Sigmoid colon (tissue), 7 donors: Measurements from ENCODE around the gene PARP3. TPM values are rescaled to one million over a fixed set of nuclear protein-coding genes. Genes with fewer than 3 reads are reported as not detected.

Source experiments
- DNase-seq: peaks from one replicate; pipeline ENCODE4 v3.0.0-alpha.2; 2019
- H3K27ac ChIP-seq, 4 donors: fragments of 200-600 bp; sonication (generic); one replicate each; pipeline ENCODE4 v1.5.1; 2016 to 2019; ENCODE audit warnings: mild to moderate bottlenecking in 1 of 4
- H3K27me3 ChIP-seq, 3 donors: fragments of 200-600 bp; sonication (generic); one replicate each; pipeline ENCODE4 v1.5.1; 2019; ENCODE audit warnings: mild to moderate bottlenecking in 1 of 3
- H3K36me3 ChIP-seq, 4 donors: fragments of 200-600 bp; sonication (generic); one replicate each; pipeline ENCODE4 v1.5.1; 2016 to 2019
- H3K4me1 ChIP-seq, 4 donors: fragments of 200-600 bp; sonication (generic); one replicate each; pipeline ENCODE4 v1.5.1; 2017 to 2019
- H3K4me3 ChIP-seq, 4 donors: fragments of 200-600 bp; sonication (generic); one replicate each; pipeline ENCODE4 v1.5.1; 2017 to 2019; ENCODE audit warnings: mild to moderate bottlenecking in 2 of 4, moderate library complexity in 1 of 4
- H3K9me3 ChIP-seq, 4 donors: fragments of 200-600 bp in 3 of 4; sonication (generic) in 3 of 4; one replicate each; pipeline versions ENCODE4 v1.5.1 to v1.6.1; 2013 to 2019
- CTCF ChIP-seq, 4 experiments: fragments of 450-650 bp in 3 of 4; fragments of 200-600 bp in 1 of 4; IDR thresholded peaks; one replicate each; pipeline ENCODE4 v1.5.1; 2016 to 2019; ENCODE audit warnings: antibody characterized with exemption in 4 of 4, mild to moderate bottlenecking in 3 of 4, moderate library complexity in 2 of 4
- EP300 ChIP-seq, 4 donors: sonication (generic); formaldehyde crosslinking; IDR thresholded peaks; one replicate each; pipeline ENCODE4 v1.6.1; 2017; ENCODE audit warnings: antibody characterized with exemption in 4 of 4
- POLR2A ChIP-seq, 2 donors: fragments of 450-650 bp; IDR thresholded peaks; one replicate each; pipeline ENCODE4 v1.6.1; 2016; ENCODE audit warnings: antibody characterized with exemption in 2 of 2, mild to moderate bottlenecking in 2 of 2, moderate library complexity in 2 of 2
- POLR2AphosphoS5 ChIP-seq, 4 donors: sonication (generic); formaldehyde crosslinking; IDR thresholded peaks; one replicate each; pipeline ENCODE4 v1.6.1; 2017; ENCODE audit warnings: antibody characterized with exemption in 4 of 4
- WGBS, 2 donors: extraction: QIAGEN DNeasy Blood & Tissue Kit; methylation state at CpG; one replicate each; pipeline ENCODE4 v1.1.7; 2013; 5-methylcytosine and 5-hydroxymethylcytosine counted together
- intact Hi-C: fragments of 100-400 bp; cut with DNase I; formaldehyde crosslinking; loops from one replicate; pipeline ENCODE4 v1.15.1; 2023
- polyA plus RNA-seq, 3 donors: library from polyadenylated mRNA; stranded (reverse); fragments of 200-250 nt; gene quantifications; one replicate each; pipeline ENCODE4 v1.2.3, GENCODE V29; 2013
- total RNA-seq, 4 donors: library from RNA; depleted of rRNA; stranded (reverse); fragments of >200 nt; gene quantifications; one replicate each; pipeline ENCODE4 v1.1.0, GENCODE V29; 2016
- donor health status: healthy with polysubstance abuse.
- donor health status: Bipolar disorder and iron deficiency.
- donor health status: healthy.

PARP3 gene
- total and polyA plus RNA-seq, 7 donors, result 9.0 to 35.8 (median 26.3) TPM

GRCh38 chr3:51955893-51956770 lies 14.0 kb downstream of the PARP3 start:
- no peaks in the 10 kb centered on the region for H3K9me3 ChIP-seq
- intact Hi-C loops, result no loop called here
- H3K27me3 ChIP-seq, result no peaks in the 10 kb centered on the region
- H3K27ac ChIP-seq, result peak overlapping the region; percentile 76 to 81 (median 80)
- H3K4me1 ChIP-seq, result peaks cover 0 to 17% (median 15%) of the 10 kb centered on the region in 4 donors
- TF ChIP-seq EP300 (IDR thresholded peaks at IDR 0.05) (no peak), POLR2A (IDR thresholded peaks at IDR 0.05) (no peak), CTCF (IDR thresholded peaks at IDR 0.05) (peak in 3 of 4 experiments; percentile 26 to 51 (median 40)), POLR2AphosphoS5 (IDR thresholded peaks at IDR 0.05) (peak in 1 of 4 donors; percentile 30)
- no peak for DNase-seq
- 4 to 11% methylated on average over 97 of the region's 97 CpGs for WGBS, 2 donors
- H3K4me3 ChIP-seq, result peak overlapping the region; percentile 11 to 53 (median 46)
- peaks cover 0 to 35% (median 9%) of the 10 kb centered on the region in 4 donors for H3K36me3 ChIP-seq

DNA sequence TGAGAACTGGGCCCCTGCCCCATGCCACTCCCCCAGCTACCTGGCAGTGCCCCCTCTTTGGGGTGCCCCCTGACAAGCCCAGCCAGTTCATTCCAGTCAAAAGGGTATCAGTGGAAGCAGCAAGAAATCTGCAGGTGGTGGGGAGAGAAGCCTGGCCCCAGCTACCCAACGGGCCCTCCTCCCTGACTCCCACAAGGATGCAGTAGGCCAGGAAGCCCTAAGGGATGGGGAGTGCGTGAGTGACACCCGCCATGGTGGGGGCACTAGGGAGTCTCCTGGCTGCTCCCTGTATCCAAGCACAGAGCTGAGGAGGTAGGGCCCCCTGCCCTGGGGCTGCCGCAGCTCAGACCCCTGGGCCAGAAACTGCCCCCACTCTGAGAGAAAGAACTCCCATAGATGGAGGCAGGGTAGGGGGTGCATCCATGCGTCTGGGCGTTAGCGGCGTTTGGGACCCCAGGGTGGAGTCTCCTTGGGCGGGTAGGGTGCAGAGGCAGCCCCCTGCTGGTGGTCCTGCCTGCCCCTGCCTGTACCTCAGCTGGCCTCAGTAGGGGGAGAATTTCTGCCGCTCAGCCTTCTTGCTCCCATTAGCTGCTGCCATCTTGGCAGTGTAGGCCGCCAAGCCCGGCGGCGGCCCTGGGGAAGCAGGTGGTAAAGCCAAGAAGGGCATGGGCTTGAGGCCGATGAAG lies 15.5 kb downstream of the PARP3 start:
- no peak for TF ChIP-seq POLR2A (IDR thresholded peaks at IDR 0.05)
- no peak for TF ChIP-seq CTCF (IDR thresholded peaks at IDR 0.05)
- no peak for TF ChIP-seq EP300 (IDR thresholded peaks at IDR 0.05)
- TF ChIP-seq POLR2AphosphoS5 (IDR thresholded peaks at IDR 0.05), result no peak
- no peaks in the 10 kb centered on the region for H3K27me3 ChIP-seq
- peak overlapping the region in 1 of 4 donors; percentile 80 for H3K27ac ChIP-seq
- WGBS, 2 donors, result 96% methylated on average over 15 of the region's 15 CpGs
- no peak overlapping the region for H3K4me3 ChIP-seq
- H3K4me1 ChIP-seq, result peaks cover 0 to 20% (median 15%) of the 10 kb centered on the region in 4 donors
- no peaks in the 10 kb centered on the region for H3K9me3 ChIP-seq
- DNase-seq, result no peak
- H3K36me3 ChIP-seq, result peaks cover 0 to 35% (median 9%) of the 10 kb centered on the region in 4 donors
- intact Hi-C loops, result no loop called here

DNA sequence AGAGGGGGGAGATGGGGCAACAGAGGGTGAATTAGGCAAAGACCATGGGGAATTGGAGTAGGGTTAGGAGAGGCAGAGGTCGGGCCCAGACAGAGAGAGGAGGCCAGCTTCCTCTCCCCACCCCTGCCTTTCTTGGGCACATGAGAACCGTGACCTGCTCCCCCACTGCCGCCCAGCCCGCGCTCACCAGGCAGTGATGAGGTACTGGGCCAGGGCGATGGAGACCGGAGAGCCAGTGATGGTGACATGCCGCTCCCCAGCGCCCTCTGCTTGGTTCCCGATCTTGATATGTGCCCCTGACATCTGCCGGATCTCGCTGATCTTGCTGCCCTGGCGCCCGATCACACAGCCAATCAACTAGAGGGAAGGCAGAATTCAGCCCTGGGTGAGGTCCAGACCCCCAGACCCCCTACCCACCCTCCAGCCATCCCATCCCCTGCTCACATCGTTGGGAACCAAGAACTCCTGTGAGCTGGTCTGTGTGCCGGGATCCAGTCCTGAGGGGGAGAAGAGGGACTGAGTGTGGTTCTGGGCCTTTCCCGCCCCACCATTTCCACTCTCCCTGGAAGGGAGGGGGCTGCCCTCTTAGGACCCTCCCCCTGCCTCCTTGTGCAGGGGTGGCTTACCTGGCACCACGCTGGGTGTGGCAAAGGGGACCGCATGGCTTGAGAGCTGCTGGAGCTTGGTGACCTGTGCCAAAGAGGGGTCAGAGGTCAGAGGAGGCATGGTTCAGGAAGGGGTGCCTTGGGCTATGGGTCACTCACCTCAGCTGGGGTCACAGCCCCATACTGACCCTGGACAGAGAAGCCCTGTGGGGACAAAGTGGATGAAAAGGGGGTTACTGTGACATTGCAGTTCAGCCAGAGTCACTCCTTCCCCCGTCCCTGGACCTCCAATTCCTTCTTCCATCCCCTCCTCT lies 16.7 kb downstream of the PARP3 start:
- no peak overlapping the region for H3K4me3 ChIP-seq
- TF ChIP-seq EP300 (IDR thresholded peaks at IDR 0.05) (no peak), CTCF (IDR thresholded peaks at IDR 0.05) (no peak), POLR2AphosphoS5 (IDR thresholded peaks at IDR 0.05) (no peak), POLR2A (IDR thresholded peaks at IDR 0.05) (no peak)
- peaks cover 0 to 30% (median 15%) of the 10 kb centered on the region in 4 donors for H3K4me1 ChIP-seq
- no peaks in the 10 kb centered on the region for H3K27me3 ChIP-seq
- intact Hi-C loops, result no loop called here
- no peak for DNase-seq
- H3K36me3 ChIP-seq, result peaks cover 0 to 35% (median 9%) of the 10 kb centered on the region in 4 donors
- WGBS, 2 donors, result 94 to 95% methylated on average over 20 of the region's 20 CpGs
- no peaks in the 10 kb centered on the region for H3K9me3 ChIP-seq
- H3K27ac ChIP-seq, result no peak overlapping the region

DNA sequence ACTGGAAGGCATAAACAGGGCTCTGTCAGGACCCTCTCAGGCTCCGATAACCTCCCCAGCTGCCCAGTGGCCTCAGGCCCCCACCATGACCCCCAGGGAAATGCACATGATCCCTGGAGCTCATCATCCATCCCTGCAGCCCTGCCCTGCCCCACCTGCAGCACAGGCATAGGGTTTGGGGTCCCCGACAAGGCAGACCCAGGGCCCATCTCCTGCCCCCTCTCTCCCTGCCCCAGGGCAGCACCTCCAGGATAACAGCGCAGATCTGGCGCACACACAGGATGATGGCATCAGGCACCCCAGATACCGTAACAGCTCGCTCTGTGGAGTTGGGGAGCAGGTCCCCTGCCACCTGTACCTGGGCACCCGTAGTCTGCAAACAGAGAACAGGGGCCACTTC lies 17.5 kb downstream of the PARP3 start:
- TF ChIP-seq POLR2AphosphoS5 (IDR thresholded peaks at IDR 0.05) (no peak), POLR2A (IDR thresholded peaks at IDR 0.05) (no peak), CTCF (IDR thresholded peaks at IDR 0.05) (no peak), EP300 (IDR thresholded peaks at IDR 0.05) (no peak)
- H3K9me3 ChIP-seq, result no peaks in the 10 kb centered on the region
- H3K27me3 ChIP-seq, result no peaks in the 10 kb centered on the region
- no peak overlapping the region for H3K27ac ChIP-seq
- peaks cover 0 to 35% (median 9%) of the 10 kb centered on the region in 4 donors for H3K36me3 ChIP-seq
- peaks cover 0 to 38% (median 22%) of the 10 kb centered on the region in 4 donors for H3K4me1 ChIP-seq
- H3K4me3 ChIP-seq, result no peak overlapping the region
- WGBS, 2 donors, result 95 to 97% methylated on average over 7 of the region's 7 CpGs
- intact Hi-C loops, result loop anchor here (10.0 kb wide), 1 partner anchor 565 kb away; the partner anchor contains the start of gene RBM15B
- DNase-seq, result no peak
